Measurements from ENCODE around the gene CTBP2. TPM values are rescaled to one million over a fixed set of nuclear protein-coding genes. Genes with fewer than 3 reads are reported as not detected.

CTBP2 gene
- total and polyA plus RNA-seq, 10 of the 15 experiments (the other 5 are each of a cell fraction or from before 2014, with no cell fraction given): 0.02 to 0.72 (median 0.06) TPM; not detected in 2

DNA sequence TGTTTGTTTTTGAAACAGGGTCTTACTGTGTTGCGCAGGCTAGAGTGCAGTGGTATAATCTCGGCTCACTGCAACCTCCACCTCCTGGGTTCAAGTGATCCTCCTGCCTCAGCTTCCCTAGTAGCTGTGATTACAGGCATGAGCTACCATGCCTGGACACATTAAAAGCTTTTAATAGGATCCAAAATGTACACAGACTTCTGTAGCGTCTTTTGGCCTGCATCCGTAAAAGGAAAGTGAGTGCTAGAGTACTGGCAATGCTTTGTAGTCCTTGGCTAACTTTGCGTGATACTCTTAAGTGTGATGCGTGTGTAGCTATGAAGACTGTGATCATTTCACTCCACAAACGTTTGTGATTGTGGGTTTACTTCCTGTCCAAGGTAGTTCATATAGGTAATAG is 205.1 kb downstream of the CTBP2 start:
- intact Hi-C loops (cut with micrococcal nuclease; ENCODE audit: unreplicated experiment) (no loop called here), in situ Hi-C loops (cut with MboI) (no loop called here)
- no peak for DNase-seq (ENCODE audit: low read depth, low spot score)
- RAD21 ChIA-PET (ENCODE audit: unreplicated experiment): no interaction called here
- no peak for FAIRE-seq
- POLR2A ChIA-PET: no interaction called here
- Histone ChIP-seq H3K9me3 (replicated peaks; ENCODE audit: control insufficient read depth, insufficient read depth, low read length) (no peaks in the 10 kb centered on the region), H3K4me3 (no peak overlapping the region), H3K9ac (ENCODE audit: control insufficient read depth, insufficient read depth, low read length) (no peak overlapping the region), H3K4me1 (ENCODE audit: control insufficient read depth, insufficient read depth, low read length) (peaks cover 8% of the 10 kb centered on the region), H3K27ac (ENCODE audit: control insufficient read depth, insufficient read depth) (no peak overlapping the region), H3K27me3 (replicated peaks in 1 of 2; ENCODE audit: control insufficient read depth in 2 of 2, insufficient read depth in 2 of 2, low read length in 1 of 2) (no peaks in the 10 kb centered on the region), H3K79me2 (ENCODE audit: control insufficient read depth, insufficient read depth, low read length) (peaks cover 15% of the 10 kb centered on the region), H3K4me2 (ENCODE audit: control insufficient read depth, insufficient read depth) (no peak overlapping the region), H3K36me3 (ENCODE audit: control insufficient read depth in 2 of 2, insufficient read depth in 2 of 2, low read length in 1 of 2) (peaks cover 0 to 8% of the 10 kb centered on the region in 2 experiments; a peak in 1 of 4 replicates), H2AFZ (ENCODE audit: control insufficient read depth, low read depth, low read length) (no peak overlapping the region), H4K20me1 (ENCODE audit: control insufficient read depth, insufficient read depth) (0 out of 2 replicates have a peak, but pooled peaks cover 2% of the 10 kb centered on the region)
- BruUV-seq (replicated peaks): no TSS peak
- ATAC-seq: no peak
- CTCF ChIA-PET: no interaction called here
- SMC1A ChIA-PET (ENCODE audit: uncharacterized antibody, unreplicated experiment): interaction anchor here (1.0 kb wide), 1 partner anchor 37 kb away, joined by 3 read pairs; no protein-coding TSS in a partner anchor
- 84% methylated on average over 7 of the region's 7 CpGs for WGBS (ENCODE audit: insufficient coverage, insufficient replicate concordance, low lambda C conversion rate, missing lambda C conversion rate)
- TF ChIP-seq TAF1 (IDR thresholded peaks at IDR 0.05; ENCODE audit: borderline replicate concordance, low read depth, low read length) (no peak), RBBP5 (conservative IDR thresholded peaks at IDR 0.05) (no peak), CHD1 (IDR thresholded peaks at IDR 0.05; ENCODE audit: low read depth, low read length) (no peak), CTCF (IDR thresholded peaks at IDR 0.05 in 2 of 3, conservative IDR thresholded peaks at IDR 0.05 in 1 of 3; ENCODE audit: control insufficient read depth in 2 of 3, extremely low read depth in 1 of 3, insufficient read depth in 1 of 3, low read depth in 3 of 3, low read length in 3 of 3) (no peak), MXI1 (IDR thresholded peaks at IDR 0.05; ENCODE audit: low read depth, low read length) (no peak), PAX5 (IDR thresholded peaks at IDR 0.05; ENCODE audit: borderline replicate concordance, low read depth, low read length) (no peak), SMAD5 (IDR thresholded peaks at IDR 0.05; ENCODE audit: low read depth) (no peak), STAT3 (IDR thresholded peaks at IDR 0.05; ENCODE audit: low read depth, low read length) (no peak), RFX5 (IDR thresholded peaks at IDR 0.05; ENCODE audit: low read depth, low read length) (no peak), IRF3 (IDR thresholded peaks at IDR 0.05) (no peak), NR2F1 (conservative IDR thresholded peaks at IDR 0.05) (no peak), ZZZ3 (IDR thresholded peaks at IDR 0.05; ENCODE audit: control insufficient read depth, insufficient read length, low read depth) (no peak), ZNF217 (IDR thresholded peaks at IDR 0.05) (no peak)
- TF ChIP-seq, protein P1, sequence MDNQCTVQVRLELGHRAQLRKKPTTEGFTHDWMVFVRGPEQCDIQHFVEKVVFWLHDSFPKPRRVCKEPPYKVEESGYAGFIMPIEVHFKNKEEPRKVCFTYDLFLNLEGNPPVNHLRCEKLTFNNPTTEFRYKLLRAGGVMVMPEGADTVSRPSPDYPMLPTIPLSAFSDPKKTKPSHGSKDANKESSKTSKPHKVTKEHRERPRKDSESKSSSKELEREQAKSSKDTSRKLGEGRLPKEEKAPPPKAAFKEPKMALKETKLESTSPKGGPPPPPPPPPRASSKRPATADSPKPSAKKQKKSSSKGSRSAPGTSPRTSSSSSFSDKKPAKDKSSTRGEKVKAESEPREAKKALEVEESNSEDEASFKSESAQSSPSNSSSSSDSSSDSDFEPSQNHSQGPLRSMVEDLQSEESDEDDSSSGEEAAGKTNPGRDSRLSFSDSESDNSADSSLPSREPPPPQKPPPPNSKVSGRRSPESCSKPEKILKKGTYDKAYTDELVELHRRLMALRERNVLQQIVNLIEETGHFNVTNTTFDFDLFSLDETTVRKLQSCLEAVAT (IDR thresholded peaks at IDR 0.05): no peak
- TF ChIP-seq, protein P2, sequence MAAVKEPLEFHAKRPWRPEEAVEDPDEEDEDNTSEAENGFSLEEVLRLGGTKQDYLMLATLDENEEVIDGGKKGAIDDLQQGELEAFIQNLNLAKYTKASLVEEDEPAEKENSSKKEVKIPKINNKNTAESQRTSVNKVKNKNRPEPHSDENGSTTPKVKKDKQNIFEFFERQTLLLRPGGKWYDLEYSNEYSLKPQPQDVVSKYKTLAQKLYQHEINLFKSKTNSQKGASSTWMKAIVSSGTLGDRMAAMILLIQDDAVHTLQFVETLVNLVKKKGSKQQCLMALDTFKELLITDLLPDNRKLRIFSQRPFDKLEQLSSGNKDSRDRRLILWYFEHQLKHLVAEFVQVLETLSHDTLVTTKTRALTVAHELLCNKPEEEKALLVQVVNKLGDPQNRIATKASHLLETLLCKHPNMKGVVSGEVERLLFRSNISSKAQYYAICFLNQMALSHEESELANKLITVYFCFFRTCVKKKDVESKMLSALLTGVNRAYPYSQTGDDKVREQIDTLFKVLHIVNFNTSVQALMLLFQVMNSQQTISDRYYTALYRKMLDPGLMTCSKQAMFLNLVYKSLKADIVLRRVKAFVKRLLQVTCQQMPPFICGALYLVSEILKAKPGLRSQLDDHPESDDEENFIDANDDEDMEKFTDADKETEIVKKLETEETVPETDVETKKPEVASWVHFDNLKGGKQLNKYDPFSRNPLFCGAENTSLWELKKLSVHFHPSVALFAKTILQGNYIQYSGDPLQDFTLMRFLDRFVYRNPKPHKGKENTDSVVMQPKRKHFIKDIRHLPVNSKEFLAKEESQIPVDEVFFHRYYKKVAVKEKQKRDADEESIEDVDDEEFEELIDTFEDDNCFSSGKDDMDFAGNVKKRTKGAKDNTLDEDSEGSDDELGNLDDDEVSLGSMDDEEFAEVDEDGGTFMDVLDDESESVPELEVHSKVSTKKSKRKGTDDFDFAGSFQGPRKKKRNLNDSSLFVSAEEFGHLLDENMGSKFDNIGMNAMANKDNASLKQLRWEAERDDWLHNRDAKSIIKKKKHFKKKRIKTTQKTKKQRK (IDR thresholded peaks at IDR 0.05; ENCODE audit: low read depth, low read length): no peak
- TF ChIP-seq, protein P3, sequence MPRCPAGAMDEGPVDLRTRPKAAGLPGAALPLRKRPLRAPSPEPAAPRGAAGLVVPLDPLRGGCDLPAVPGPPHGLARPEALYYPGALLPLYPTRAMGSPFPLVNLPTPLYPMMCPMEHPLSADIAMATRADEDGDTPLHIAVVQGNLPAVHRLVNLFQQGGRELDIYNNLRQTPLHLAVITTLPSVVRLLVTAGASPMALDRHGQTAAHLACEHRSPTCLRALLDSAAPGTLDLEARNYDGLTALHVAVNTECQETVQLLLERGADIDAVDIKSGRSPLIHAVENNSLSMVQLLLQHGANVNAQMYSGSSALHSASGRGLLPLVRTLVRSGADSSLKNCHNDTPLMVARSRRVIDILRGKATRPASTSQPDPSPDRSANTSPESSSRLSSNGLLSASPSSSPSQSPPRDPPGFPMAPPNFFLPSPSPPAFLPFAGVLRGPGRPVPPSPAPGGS (IDR thresholded peaks at IDR 0.05; ENCODE audit: borderline replicate concordance, insufficient read depth, low read depth, low read length, poor library complexity, severe bottlenecking): no peak

Data from GM12878 (cell line).